Prostate gland (tissue), 2 donors: ENCODE data around the gene UBQLN1.

Source experiments
- POLR2A ChIP-seq: fragments of 450-650 bp; IDR thresholded peaks from one replicate; pipeline ENCODE4 v1.6.1; 2016; ENCODE audit warnings: antibody characterized with exemption, mild to moderate bottlenecking
- POLR2AphosphoS5 ChIP-seq: sonication (generic); formaldehyde crosslinking; IDR thresholded peaks from one replicate; pipeline ENCODE4 v1.6.1; 2017; ENCODE audit warnings: antibody characterized with exemption
- TF ChIP-seq, protein P1 (sequence below), 4 experiments: fragments of 200-600 bp in 2 of 4; fragments of 450-650 bp in 2 of 4; sonication (generic) in 2 of 4; IDR thresholded peaks; 1 replicate in 3 of 4; 2 replicates in 1 of 4; pipeline ENCODE4 v1.5.1; 2016 to 2019; ENCODE audit warnings: antibody characterized with exemption in 4 of 4, mild to moderate bottlenecking in 2 of 4, moderate library complexity in 2 of 4

DNA sequence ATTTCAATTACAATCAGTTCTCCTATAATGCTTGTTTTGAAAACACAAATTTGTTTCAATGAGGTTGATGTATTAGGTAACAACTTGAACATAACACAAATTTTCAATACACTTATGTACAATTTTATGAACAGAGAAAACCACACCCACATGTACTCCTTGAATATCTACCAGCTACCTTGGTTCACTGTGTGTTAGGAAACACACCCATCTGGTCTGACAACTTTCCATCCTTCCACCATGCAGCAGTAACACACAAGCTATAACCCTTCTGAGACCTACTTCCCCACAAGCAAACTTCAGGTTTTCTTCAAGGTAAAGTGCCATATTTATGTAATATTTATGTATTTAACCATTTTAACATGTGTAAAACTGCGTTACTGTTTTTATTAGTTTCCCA, 36.4 kb upstream of the UBQLN1 start:
- TF ChIP-seq, protein P1, sequence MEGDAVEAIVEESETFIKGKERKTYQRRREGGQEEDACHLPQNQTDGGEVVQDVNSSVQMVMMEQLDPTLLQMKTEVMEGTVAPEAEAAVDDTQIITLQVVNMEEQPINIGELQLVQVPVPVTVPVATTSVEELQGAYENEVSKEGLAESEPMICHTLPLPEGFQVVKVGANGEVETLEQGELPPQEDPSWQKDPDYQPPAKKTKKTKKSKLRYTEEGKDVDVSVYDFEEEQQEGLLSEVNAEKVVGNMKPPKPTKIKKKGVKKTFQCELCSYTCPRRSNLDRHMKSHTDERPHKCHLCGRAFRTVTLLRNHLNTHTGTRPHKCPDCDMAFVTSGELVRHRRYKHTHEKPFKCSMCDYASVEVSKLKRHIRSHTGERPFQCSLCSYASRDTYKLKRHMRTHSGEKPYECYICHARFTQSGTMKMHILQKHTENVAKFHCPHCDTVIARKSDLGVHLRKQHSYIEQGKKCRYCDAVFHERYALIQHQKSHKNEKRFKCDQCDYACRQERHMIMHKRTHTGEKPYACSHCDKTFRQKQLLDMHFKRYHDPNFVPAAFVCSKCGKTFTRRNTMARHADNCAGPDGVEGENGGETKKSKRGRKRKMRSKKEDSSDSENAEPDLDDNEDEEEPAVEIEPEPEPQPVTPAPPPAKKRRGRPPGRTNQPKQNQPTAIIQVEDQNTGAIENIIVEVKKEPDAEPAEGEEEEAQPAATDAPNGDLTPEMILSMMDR (IDR thresholded peaks at IDR 0.05) = no peak
- TF ChIP-seq POLR2A (no peak), POLR2AphosphoS5 (no peak)
